ENCODE results near the gene TAF1.
"Not testable (repeated sequence)": the region's sequence is repeated elsewhere in the genome, so short reads cannot be mapped to it uniquely, and the experiment has no call there.

TAF1 gene

GRCh38 chrX:71396576-71396975, 30.4 kb downstream of the TAF1 start:
- Histone ChIP-seq H2AFZ (ENCODE audit: low read depth, low read length, severe bottlenecking) (no peak overlapping the region), H3K4me3 (ENCODE audit: insufficient read depth, low read length, poor library complexity, severe bottlenecking) (no peak overlapping the region), H3K9ac (ENCODE audit: low read length) (no peak overlapping the region), H3K4me2 (ENCODE audit: low read depth, low read length, poor library complexity, severe bottlenecking) (no peak overlapping the region), H3K27ac (ENCODE audit: low read depth, low read length) (no peak overlapping the region), H3K79me2 (ENCODE audit: insufficient read depth, low read length) (no peaks in the 10 kb centered on the region), H3K27me3 (ENCODE audit: low read length) (no peaks in the 10 kb centered on the region), H3F3A (ENCODE audit: insufficient read depth) (no peaks in the 10 kb centered on the region), H4K20me1 (ENCODE audit: low read depth, low read length) (no peaks in the 10 kb centered on the region), H3K9me3 (ENCODE audit: insufficient read depth, low read length) (no peaks in the 10 kb centered on the region), H3K9me2 (replicated peaks; ENCODE audit: insufficient read depth, low read length) (no peaks in the 10 kb centered on the region), H3K36me3 (ENCODE audit: low read length) (no peaks in the 10 kb centered on the region; the same call in 1 of the 2 replicates)
- TF ChIP-seq EZH2phosphoT487 (conservative IDR thresholded peaks at IDR 0.05; ENCODE audit: low read length) = no peak
- TF ChIP-seq CTCF (IDR thresholded peaks at IDR 0.05; ENCODE audit: insufficient read depth, low read length, poor library complexity, severe bottlenecking) = no peak

GRCh38 chrX:71400710-71401109, 34.6 kb downstream of the TAF1 start:
- Histone ChIP-seq H3K4me2 (ENCODE audit: low read depth, low read length, poor library complexity, severe bottlenecking) (no peak overlapping the region), H3F3A (ENCODE audit: insufficient read depth) (no peaks in the 10 kb centered on the region), H3K27ac (ENCODE audit: low read depth, low read length) (no peak overlapping the region), H3K9me2 (replicated peaks; ENCODE audit: insufficient read depth, low read length) (no peaks in the 10 kb centered on the region), H3K4me3 (ENCODE audit: insufficient read depth, low read length, poor library complexity, severe bottlenecking) (no peak overlapping the region), H3K79me2 (ENCODE audit: insufficient read depth, low read length) (no peaks in the 10 kb centered on the region), H3K27me3 (ENCODE audit: low read length) (no peaks in the 10 kb centered on the region), H3K9me3 (ENCODE audit: insufficient read depth, low read length) (no peaks in the 10 kb centered on the region), H2AFZ (ENCODE audit: low read depth, low read length, severe bottlenecking) (no peak overlapping the region), H3K36me3 (ENCODE audit: low read length) (no peaks in the 10 kb centered on the region), H3K9ac (ENCODE audit: low read length) (no peak overlapping the region), H4K20me1 (ENCODE audit: low read depth, low read length) (no peaks in the 10 kb centered on the region)
- TF ChIP-seq CTCF (IDR thresholded peaks at IDR 0.05; ENCODE audit: insufficient read depth, low read length, poor library complexity, severe bottlenecking) (no peak), EZH2phosphoT487 (conservative IDR thresholded peaks at IDR 0.05; ENCODE audit: low read length) (no peak)

GRCh38 chrX:71416260-71416659, 50.1 kb downstream of the TAF1 start:
- H3F3A ChIP-seq (ENCODE audit: insufficient read depth); H3K9me2 ChIP-seq (replicated peaks; ENCODE audit: insufficient read depth, low read length); H3K27ac ChIP-seq (ENCODE audit: low read depth, low read length); H3K9ac ChIP-seq (ENCODE audit: low read length); H3K27me3 ChIP-seq (ENCODE audit: low read length); H3K79me2 ChIP-seq (ENCODE audit: insufficient read depth, low read length); H2AFZ ChIP-seq (ENCODE audit: low read depth, low read length, severe bottlenecking); H3K4me2 ChIP-seq (ENCODE audit: low read depth, low read length, poor library complexity, severe bottlenecking); H3K36me3 ChIP-seq (ENCODE audit: low read length); H3K9me3 ChIP-seq (ENCODE audit: insufficient read depth, low read length); H4K20me1 ChIP-seq (ENCODE audit: low read depth, low read length); H3K4me3 ChIP-seq (ENCODE audit: insufficient read depth, low read length, poor library complexity, severe bottlenecking): not testable (repeated sequence)

GRCh38 chrX:71420686-71421085, 54.5 kb downstream of the TAF1 start:
- no peaks in the 10 kb centered on the region for H4K20me1 ChIP-seq (ENCODE audit: low read depth, low read length)
- no peak overlapping the region for H2AFZ ChIP-seq (ENCODE audit: low read depth, low read length, severe bottlenecking)
- TF ChIP-seq CTCF (IDR thresholded peaks at IDR 0.05; ENCODE audit: insufficient read depth, low read length, poor library complexity, severe bottlenecking) = no peak
- TF ChIP-seq EZH2phosphoT487 (conservative IDR thresholded peaks at IDR 0.05; ENCODE audit: low read length) = no peak
- H3K4me3 ChIP-seq (ENCODE audit: insufficient read depth, low read length, poor library complexity, severe bottlenecking) = no peak overlapping the region
- H3K79me2 ChIP-seq (ENCODE audit: insufficient read depth, low read length) = no peaks in the 10 kb centered on the region
- no peak overlapping the region for H3K4me2 ChIP-seq (ENCODE audit: low read depth, low read length, poor library complexity, severe bottlenecking)
- H3K36me3 ChIP-seq (ENCODE audit: low read length) = peaks cover 3% of the 10 kb centered on the region; the same call in 1 of the 2 replicates
- no peaks in the 10 kb centered on the region for H3F3A ChIP-seq (ENCODE audit: insufficient read depth)
- no peak overlapping the region for H3K9ac ChIP-seq (ENCODE audit: low read length)
- no peaks in the 10 kb centered on the region for H3K9me2 ChIP-seq (replicated peaks; ENCODE audit: insufficient read depth, low read length)
- no peaks in the 10 kb centered on the region for H3K27me3 ChIP-seq (ENCODE audit: low read length)
- no peak overlapping the region for H3K27ac ChIP-seq (ENCODE audit: low read depth, low read length)
- no peaks in the 10 kb centered on the region for H3K9me3 ChIP-seq (ENCODE audit: insufficient read depth, low read length)
